Measurements from ENCODE around the gene TBC1D9B.

TBC1D9B gene

DNA sequence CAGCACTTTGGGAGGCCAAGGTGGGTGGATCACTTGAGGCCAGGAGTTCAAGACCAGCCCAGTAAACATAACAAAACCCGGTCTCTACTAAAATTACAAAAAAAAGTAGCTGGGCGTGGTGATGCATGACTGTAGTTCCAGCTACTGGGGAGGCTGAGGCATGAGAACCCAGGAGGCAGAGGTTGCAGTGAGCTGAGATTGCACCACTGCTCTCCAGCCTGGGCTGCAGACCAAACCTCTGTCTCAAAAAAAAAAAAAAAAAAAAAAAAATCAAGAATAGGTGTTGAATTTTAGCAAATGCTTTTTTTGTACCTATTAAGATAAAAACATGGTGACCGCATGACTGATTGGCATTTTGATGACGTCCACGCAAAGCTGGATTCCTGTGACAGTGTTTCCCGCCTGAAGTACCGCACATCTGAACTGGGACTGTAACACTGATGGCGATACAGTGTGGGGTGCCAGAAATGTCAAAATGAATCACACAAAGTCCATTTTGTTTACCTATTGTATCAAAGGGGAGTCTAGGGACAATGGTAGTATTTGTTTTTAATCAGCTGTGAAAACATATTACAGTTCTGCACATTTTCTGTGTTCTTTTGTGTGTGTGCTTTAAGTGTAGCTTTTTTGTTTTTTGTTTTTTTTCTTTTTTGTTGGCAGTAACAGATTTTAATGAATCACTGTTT is 23.2 kb upstream of the TBC1D9B start:
- H3K36me3 ChIP-seq (ENCODE audit: insufficient read depth, low read length), result no peaks in the 10 kb centered on the region
- no peaks in the 10 kb centered on the region for H3F3A ChIP-seq (ENCODE audit: low read depth)
- H3K4me2 ChIP-seq (ENCODE audit: low read depth, low read length, poor library complexity, severe bottlenecking), result no peak overlapping the region
- no peaks in the 10 kb centered on the region for H3K27me3 ChIP-seq (ENCODE audit: insufficient read depth, low read length, poor library complexity, severe bottlenecking)
- no peaks in the 10 kb centered on the region for H3K79me2 ChIP-seq (ENCODE audit: insufficient read depth, low read length)
- H2AFZ ChIP-seq (ENCODE audit: low read length), result no peak overlapping the region
- TF ChIP-seq, protein P1, sequence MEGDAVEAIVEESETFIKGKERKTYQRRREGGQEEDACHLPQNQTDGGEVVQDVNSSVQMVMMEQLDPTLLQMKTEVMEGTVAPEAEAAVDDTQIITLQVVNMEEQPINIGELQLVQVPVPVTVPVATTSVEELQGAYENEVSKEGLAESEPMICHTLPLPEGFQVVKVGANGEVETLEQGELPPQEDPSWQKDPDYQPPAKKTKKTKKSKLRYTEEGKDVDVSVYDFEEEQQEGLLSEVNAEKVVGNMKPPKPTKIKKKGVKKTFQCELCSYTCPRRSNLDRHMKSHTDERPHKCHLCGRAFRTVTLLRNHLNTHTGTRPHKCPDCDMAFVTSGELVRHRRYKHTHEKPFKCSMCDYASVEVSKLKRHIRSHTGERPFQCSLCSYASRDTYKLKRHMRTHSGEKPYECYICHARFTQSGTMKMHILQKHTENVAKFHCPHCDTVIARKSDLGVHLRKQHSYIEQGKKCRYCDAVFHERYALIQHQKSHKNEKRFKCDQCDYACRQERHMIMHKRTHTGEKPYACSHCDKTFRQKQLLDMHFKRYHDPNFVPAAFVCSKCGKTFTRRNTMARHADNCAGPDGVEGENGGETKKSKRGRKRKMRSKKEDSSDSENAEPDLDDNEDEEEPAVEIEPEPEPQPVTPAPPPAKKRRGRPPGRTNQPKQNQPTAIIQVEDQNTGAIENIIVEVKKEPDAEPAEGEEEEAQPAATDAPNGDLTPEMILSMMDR (conservative IDR thresholded peaks at IDR 0.05; ENCODE audit: low read length), result no peak
- TF ChIP-seq EZH2phosphoT487 (IDR thresholded peaks at IDR 0.05; ENCODE audit: borderline replicate concordance), result no peak
- no peaks in the 10 kb centered on the region for H3K9me2 ChIP-seq (replicated peaks; ENCODE audit: low read depth, low read length)
- no peak overlapping the region for H3K4me3 ChIP-seq (ENCODE audit: low read length, poor library complexity, severe bottlenecking)
- H3K4me1 ChIP-seq (ENCODE audit: insufficient read depth, low read length, poor library complexity, severe bottlenecking), result no peaks in the 10 kb centered on the region
- no peaks in the 10 kb centered on the region for H3K9me3 ChIP-seq (ENCODE audit: insufficient read depth, low read depth, low read length)
- no peaks in the 10 kb centered on the region for H4K20me1 ChIP-seq (ENCODE audit: insufficient read depth, low read length, poor library complexity, severe bottlenecking)
- H3K9ac ChIP-seq (ENCODE audit: low read depth, low read length, poor library complexity, severe bottlenecking), result no peak overlapping the region

DNA sequence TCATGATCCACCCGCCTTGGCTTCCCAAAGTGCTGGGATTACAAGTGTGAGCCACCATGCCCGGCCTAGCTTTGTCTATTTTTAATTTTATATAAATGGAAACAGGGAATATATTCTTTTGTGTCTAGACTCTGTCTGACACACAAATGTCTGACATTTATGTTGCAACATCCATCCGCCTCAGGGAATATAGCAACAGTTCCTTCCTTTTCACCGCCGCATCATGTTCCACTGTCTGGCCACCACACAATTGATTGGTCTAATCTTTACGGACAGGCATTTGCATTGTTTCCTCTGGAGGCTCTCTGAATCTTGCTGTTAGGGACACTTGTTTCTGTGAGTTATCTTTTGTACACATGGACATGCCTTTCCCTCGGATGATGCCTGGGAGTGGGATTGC is 20.1 kb upstream of the TBC1D9B start:
- no peak for TF ChIP-seq EZH2phosphoT487 (IDR thresholded peaks at IDR 0.05; ENCODE audit: borderline replicate concordance)
- TF ChIP-seq, protein P1 (conservative IDR thresholded peaks at IDR 0.05; ENCODE audit: low read length), result no peak
- Histone ChIP-seq H3K9me2 (replicated peaks; ENCODE audit: low read depth, low read length) (no peaks in the 10 kb centered on the region), H3F3A (ENCODE audit: low read depth) (no peaks in the 10 kb centered on the region)

DNA sequence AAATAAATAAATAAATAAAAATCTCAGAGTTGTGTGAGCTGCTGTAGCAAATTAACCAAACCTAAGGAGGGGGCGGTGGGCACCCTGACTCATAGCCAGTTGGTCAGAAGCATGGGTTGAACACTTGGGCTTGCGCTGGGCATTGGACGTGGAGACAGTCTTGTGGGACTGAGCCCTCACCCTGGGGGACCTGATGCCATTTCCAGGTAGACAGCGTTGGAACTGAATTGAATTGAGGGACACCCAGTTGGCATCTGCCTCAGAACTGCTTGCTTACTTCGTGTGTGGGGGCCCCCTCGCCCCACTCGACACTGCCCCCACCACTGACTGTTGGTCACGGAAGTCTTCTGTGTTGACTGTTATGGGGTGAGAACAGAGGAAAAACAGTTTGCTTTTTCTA is 19.0 kb upstream of the TBC1D9B start:
- Histone ChIP-seq H3K4me2 (ENCODE audit: low read depth, low read length, poor library complexity, severe bottlenecking) (no peak overlapping the region), H3K9me3 (ENCODE audit: insufficient read depth, low read depth, low read length) (no peaks in the 10 kb centered on the region), H3K9me2 (replicated peaks; ENCODE audit: low read depth, low read length) (no peaks in the 10 kb centered on the region), H3K36me3 (ENCODE audit: insufficient read depth, low read length) (no peaks in the 10 kb centered on the region), H3K9ac (ENCODE audit: low read depth, low read length, poor library complexity, severe bottlenecking) (no peak overlapping the region), H3K79me2 (ENCODE audit: insufficient read depth, low read length) (no peaks in the 10 kb centered on the region), H3F3A (ENCODE audit: low read depth) (no peaks in the 10 kb centered on the region), H3K27me3 (ENCODE audit: insufficient read depth, low read length, poor library complexity, severe bottlenecking) (no peaks in the 10 kb centered on the region), H2AFZ (ENCODE audit: low read length) (no peak overlapping the region), H4K20me1 (ENCODE audit: insufficient read depth, low read length, poor library complexity, severe bottlenecking) (no peaks in the 10 kb centered on the region), H3K4me3 (ENCODE audit: low read length, poor library complexity, severe bottlenecking) (no peak overlapping the region), H3K4me1 (ENCODE audit: insufficient read depth, low read length, poor library complexity, severe bottlenecking) (peaks cover 6% of the 10 kb centered on the region)
- TF ChIP-seq EZH2phosphoT487 (IDR thresholded peaks at IDR 0.05; ENCODE audit: borderline replicate concordance), result no peak
- TF ChIP-seq, protein P1 (conservative IDR thresholded peaks at IDR 0.05; ENCODE audit: low read length), result no peak

More for the DNA sequence above, 20.1 kb upstream of the TBC1D9B start:
- H3K79me2 ChIP-seq (ENCODE audit: insufficient read depth, low read length), result no peaks in the 10 kb centered on the region
- H3K4me1 ChIP-seq (ENCODE audit: insufficient read depth, low read length, poor library complexity, severe bottlenecking), result peaks cover 6% of the 10 kb centered on the region
- no peak overlapping the region for H2AFZ ChIP-seq (ENCODE audit: low read length)
- H3K27me3 ChIP-seq (ENCODE audit: insufficient read depth, low read length, poor library complexity, severe bottlenecking), result no peaks in the 10 kb centered on the region
- H3K4me3 ChIP-seq (ENCODE audit: low read length, poor library complexity, severe bottlenecking), result no peak overlapping the region
- H4K20me1 ChIP-seq (ENCODE audit: insufficient read depth, low read length, poor library complexity, severe bottlenecking), result no peaks in the 10 kb centered on the region
- no peak overlapping the region for H3K9ac ChIP-seq (ENCODE audit: low read depth, low read length, poor library complexity, severe bottlenecking)
- no peak overlapping the region for H3K4me2 ChIP-seq (ENCODE audit: low read depth, low read length, poor library complexity, severe bottlenecking)
- no peaks in the 10 kb centered on the region for H3K36me3 ChIP-seq (ENCODE audit: insufficient read depth, low read length)
- no peaks in the 10 kb centered on the region for H3K9me3 ChIP-seq (ENCODE audit: insufficient read depth, low read depth, low read length)

Data from Loucy (cell line).